ENCODE data around the gene PTPRR. TPM values are rescaled to one million over a fixed set of nuclear protein-coding genes. Genes with fewer than 3 reads are reported as not detected.

The PTPRR gene
- total RNA-seq, 2 experiments from 2014 or later = not detected

DNA sequence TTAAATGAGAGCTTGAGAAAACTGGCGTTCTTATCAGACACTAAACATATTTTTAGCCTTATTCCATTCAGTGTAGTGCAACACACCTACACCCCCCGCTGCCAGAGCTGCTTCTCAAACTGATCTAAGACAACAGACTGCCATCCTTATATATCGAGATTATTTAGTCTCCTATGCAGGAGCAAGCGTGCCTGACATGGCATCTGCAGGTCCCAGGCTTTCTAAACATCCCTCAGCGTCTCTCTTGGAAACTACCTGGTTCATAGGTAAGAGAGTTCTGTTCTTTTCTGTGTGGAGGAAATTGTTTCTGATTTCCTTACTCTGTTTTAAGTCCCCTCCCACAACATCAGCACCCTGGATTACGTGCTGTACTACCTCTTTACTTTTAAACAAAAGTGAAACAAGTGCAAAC is 166.2 kb downstream of the PTPRR start:
- H3K9me3 ChIP-seq (ENCODE audit: low read length) = no peaks in the 10 kb centered on the region
- no TSS peak for BruUV-seq (replicated peaks)
- no peaks in the 10 kb centered on the region for H3K79me2 ChIP-seq (ENCODE audit: insufficient read depth, low read depth, low read length)
- DNase-seq (ENCODE audit: low spot score) = no peak
- no peaks in the 10 kb centered on the region for H3K36me3 ChIP-seq (ENCODE audit: insufficient read depth, low read length)
- H3K27ac ChIP-seq (ENCODE audit: low read depth, low read length, poor library complexity, severe bottlenecking) = no peak overlapping the region
- H3K4me2 ChIP-seq (ENCODE audit: low read length) = no peak overlapping the region
- ChIA-PET POLR2A (no interaction called here), CTCF (ENCODE audit: unreplicated experiment) (no interaction called here)
- TF ChIP-seq EZH2phosphoT487 (IDR thresholded peaks at IDR 0.05; ENCODE audit: borderline replicate concordance, low read depth, low read length) = no peak
- TF ChIP-seq, protein P1, sequence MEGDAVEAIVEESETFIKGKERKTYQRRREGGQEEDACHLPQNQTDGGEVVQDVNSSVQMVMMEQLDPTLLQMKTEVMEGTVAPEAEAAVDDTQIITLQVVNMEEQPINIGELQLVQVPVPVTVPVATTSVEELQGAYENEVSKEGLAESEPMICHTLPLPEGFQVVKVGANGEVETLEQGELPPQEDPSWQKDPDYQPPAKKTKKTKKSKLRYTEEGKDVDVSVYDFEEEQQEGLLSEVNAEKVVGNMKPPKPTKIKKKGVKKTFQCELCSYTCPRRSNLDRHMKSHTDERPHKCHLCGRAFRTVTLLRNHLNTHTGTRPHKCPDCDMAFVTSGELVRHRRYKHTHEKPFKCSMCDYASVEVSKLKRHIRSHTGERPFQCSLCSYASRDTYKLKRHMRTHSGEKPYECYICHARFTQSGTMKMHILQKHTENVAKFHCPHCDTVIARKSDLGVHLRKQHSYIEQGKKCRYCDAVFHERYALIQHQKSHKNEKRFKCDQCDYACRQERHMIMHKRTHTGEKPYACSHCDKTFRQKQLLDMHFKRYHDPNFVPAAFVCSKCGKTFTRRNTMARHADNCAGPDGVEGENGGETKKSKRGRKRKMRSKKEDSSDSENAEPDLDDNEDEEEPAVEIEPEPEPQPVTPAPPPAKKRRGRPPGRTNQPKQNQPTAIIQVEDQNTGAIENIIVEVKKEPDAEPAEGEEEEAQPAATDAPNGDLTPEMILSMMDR (conservative IDR thresholded peaks at IDR 0.05; ENCODE audit: low read length) = no peak
- H4K20me1 ChIP-seq (ENCODE audit: insufficient read depth, low read length) = no peaks in the 10 kb centered on the region
- H3K4me1 ChIP-seq (ENCODE audit: insufficient read depth, low read length, poor library complexity, severe bottlenecking) = no peaks in the 10 kb centered on the region
- no peaks in the 10 kb centered on the region for H3K9me2 ChIP-seq (ENCODE audit: insufficient read depth, low read length)
- intact Hi-C loops (cut with micrococcal nuclease; ENCODE audit: unreplicated experiment) = no loop called here
- no peak overlapping the region for H3K4me3 ChIP-seq (ENCODE audit: low read depth, low read length, poor library complexity, severe bottlenecking)
- H2AFZ ChIP-seq (ENCODE audit: low read length) = no peak overlapping the region

DNA sequence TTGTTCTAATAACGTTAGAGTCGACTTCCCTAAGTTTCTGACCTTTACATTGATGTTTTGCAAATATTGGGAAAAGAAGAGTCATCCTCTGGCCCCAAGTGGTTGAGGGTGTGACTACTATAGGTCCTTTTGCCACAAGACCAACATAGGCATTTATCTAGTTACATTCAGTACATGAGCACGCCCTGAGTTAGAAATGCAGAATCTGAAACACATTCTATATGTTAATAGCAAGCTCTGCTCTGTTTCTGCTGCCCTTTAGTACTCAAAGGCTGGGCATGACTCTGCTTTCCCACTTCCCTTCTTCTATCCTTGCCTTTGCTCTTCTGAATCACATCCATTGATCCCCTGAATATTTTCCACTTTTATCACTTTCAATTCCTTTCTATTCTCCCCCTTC is 168.2 kb downstream of the PTPRR start:
- no TSS peak for BruUV-seq (replicated peaks)
- Histone ChIP-seq H3K4me2 (ENCODE audit: low read length) (no peak overlapping the region), H3K79me2 (ENCODE audit: insufficient read depth, low read depth, low read length) (no peaks in the 10 kb centered on the region), H4K20me1 (ENCODE audit: insufficient read depth, low read length) (no peaks in the 10 kb centered on the region), H3K36me3 (ENCODE audit: insufficient read depth, low read length) (no peaks in the 10 kb centered on the region), H3K4me1 (ENCODE audit: insufficient read depth, low read length, poor library complexity, severe bottlenecking) (no peaks in the 10 kb centered on the region), H2AFZ (ENCODE audit: low read length) (no peak overlapping the region), H3K27ac (ENCODE audit: low read depth, low read length, poor library complexity, severe bottlenecking) (no peak overlapping the region), H3K9me2 (ENCODE audit: insufficient read depth, low read length) (no peaks in the 10 kb centered on the region), H3K4me3 (ENCODE audit: low read depth, low read length, poor library complexity, severe bottlenecking) (no peak overlapping the region), H3K9me3 (ENCODE audit: low read length) (no peaks in the 10 kb centered on the region)
- ChIA-PET CTCF (ENCODE audit: unreplicated experiment) (no interaction called here), POLR2A (no interaction called here)
- intact Hi-C loops (cut with micrococcal nuclease; ENCODE audit: unreplicated experiment) = no loop called here
- no peak for TF ChIP-seq EZH2phosphoT487 (IDR thresholded peaks at IDR 0.05; ENCODE audit: borderline replicate concordance, low read depth, low read length)
- TF ChIP-seq, protein P1 (conservative IDR thresholded peaks at IDR 0.05; ENCODE audit: low read length) = no peak
- no peak for DNase-seq (ENCODE audit: low spot score)

DNA sequence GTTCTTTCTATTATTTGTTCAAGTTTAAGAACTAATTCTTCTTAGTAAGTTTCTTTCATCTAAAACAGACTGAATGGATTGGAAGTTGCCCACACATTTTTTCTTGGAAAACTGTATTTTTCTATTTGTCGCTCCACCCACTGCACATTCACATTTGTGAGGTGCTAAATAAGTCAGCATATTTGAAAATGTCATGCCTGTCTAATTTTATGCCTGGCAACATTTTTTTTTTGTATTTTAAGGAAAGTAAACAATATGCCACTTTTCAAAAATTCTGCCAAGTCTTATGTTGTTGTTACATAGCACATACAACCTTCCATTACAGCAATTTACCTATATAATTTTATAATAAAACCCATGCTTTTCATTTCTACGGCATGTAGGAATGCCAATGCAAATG is 170.6 kb downstream of the PTPRR start:
- Histone ChIP-seq H3K4me3 (ENCODE audit: low read depth, low read length, poor library complexity, severe bottlenecking) (no peak overlapping the region), H4K20me1 (ENCODE audit: insufficient read depth, low read length) (no peaks in the 10 kb centered on the region), H3K36me3 (ENCODE audit: insufficient read depth, low read length) (no peaks in the 10 kb centered on the region), H3K9me2 (ENCODE audit: insufficient read depth, low read length) (no peaks in the 10 kb centered on the region), H3K4me1 (ENCODE audit: insufficient read depth, low read length, poor library complexity, severe bottlenecking) (no peaks in the 10 kb centered on the region), H2AFZ (ENCODE audit: low read length) (no peak overlapping the region), H3K4me2 (ENCODE audit: low read length) (no peak overlapping the region), H3K79me2 (ENCODE audit: insufficient read depth, low read depth, low read length) (no peaks in the 10 kb centered on the region), H3K27ac (ENCODE audit: low read depth, low read length, poor library complexity, severe bottlenecking) (no peak overlapping the region), H3K9me3 (ENCODE audit: low read length) (no peaks in the 10 kb centered on the region)
- no peak for DNase-seq (ENCODE audit: low spot score)
- ChIA-PET POLR2A (no interaction called here), CTCF (ENCODE audit: unreplicated experiment) (no interaction called here)
- BruUV-seq (replicated peaks) = no TSS peak
- intact Hi-C loops (cut with micrococcal nuclease; ENCODE audit: unreplicated experiment) = no loop called here
- TF ChIP-seq, protein P1 (conservative IDR thresholded peaks at IDR 0.05; ENCODE audit: low read length) = no peak
- no peak for TF ChIP-seq EZH2phosphoT487 (IDR thresholded peaks at IDR 0.05; ENCODE audit: borderline replicate concordance, low read depth, low read length)
